Choroid plexus epithelial cell (primary cell): Measurements from ENCODE around the gene SFMBT2.
A peak's percentile ranks its signal among the peaks of the same experiment; 100 is the strongest.

Experiments used
- DNase-seq: peaks from one replicate; pipeline ENCODE4 v3.0.0-alpha.2; 2010; ENCODE audit warnings: low read depth
- H3K4me3 ChIP-seq: 2 replicates; pipeline ENCODE4 v1.5.1; 2011; ENCODE audit warnings: low read depth, mild to moderate bottlenecking, control low read depth, low read length, moderate library complexity
- TF ChIP-seq, protein P1 (sequence below): conservative IDR thresholded peaks from 2 replicates; pipeline ENCODE4 v1.5.1; 2011; ENCODE audit warnings: low read depth, mild to moderate bottlenecking, control low read depth, inconsistent platforms, low read length, moderate library complexity

SFMBT2 gene

DNA sequence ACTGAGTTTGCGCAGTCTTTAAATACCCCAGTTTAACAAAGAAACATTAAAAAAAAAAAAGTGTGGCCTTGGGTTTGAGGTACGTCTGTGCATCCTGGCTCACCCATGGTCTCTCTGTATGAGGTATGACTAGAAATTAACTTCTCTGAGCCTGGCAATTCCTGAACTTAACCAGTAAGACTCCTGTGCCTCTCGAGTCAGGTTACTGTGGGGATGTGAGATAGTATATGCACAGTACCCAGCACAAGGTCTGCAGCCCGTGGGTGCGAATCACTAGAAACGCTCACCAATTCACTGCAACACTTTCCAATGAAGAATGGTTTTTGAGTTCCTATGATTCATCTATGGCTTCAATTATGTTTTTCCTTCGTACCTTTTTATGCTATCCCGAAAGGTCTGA, 149.9 kb downstream of the SFMBT2 start:
- no peak for DNase-seq
- TF ChIP-seq, protein P1, sequence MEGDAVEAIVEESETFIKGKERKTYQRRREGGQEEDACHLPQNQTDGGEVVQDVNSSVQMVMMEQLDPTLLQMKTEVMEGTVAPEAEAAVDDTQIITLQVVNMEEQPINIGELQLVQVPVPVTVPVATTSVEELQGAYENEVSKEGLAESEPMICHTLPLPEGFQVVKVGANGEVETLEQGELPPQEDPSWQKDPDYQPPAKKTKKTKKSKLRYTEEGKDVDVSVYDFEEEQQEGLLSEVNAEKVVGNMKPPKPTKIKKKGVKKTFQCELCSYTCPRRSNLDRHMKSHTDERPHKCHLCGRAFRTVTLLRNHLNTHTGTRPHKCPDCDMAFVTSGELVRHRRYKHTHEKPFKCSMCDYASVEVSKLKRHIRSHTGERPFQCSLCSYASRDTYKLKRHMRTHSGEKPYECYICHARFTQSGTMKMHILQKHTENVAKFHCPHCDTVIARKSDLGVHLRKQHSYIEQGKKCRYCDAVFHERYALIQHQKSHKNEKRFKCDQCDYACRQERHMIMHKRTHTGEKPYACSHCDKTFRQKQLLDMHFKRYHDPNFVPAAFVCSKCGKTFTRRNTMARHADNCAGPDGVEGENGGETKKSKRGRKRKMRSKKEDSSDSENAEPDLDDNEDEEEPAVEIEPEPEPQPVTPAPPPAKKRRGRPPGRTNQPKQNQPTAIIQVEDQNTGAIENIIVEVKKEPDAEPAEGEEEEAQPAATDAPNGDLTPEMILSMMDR = no peak
- no peak overlapping the region for H3K4me3 ChIP-seq

DNA sequence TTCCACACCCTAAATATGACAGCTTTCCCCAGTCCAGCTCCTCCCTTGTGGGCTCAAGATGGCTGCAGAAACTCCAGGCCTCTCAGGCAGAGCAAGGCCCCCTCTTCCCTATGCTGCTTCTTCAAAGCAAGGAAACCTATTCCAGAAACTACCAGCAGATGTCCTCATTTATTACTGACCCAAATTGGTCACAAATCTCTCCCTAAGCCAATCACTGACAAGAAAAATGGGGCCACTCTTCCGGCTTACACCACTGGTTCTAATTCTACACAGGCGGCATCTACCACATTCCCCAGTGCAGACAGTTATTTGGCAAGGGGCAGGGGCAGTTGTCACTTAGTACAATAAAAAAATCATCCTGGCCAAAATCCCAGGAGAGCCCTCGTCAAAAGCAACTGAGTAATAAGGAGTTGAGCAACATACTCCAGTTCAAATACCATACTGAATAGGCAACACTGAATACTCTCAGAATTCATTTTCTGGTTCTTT, 150.4 kb downstream of the SFMBT2 start:
- TF ChIP-seq, protein P1 = peak; percentile 63
- no peak overlapping the region for H3K4me3 ChIP-seq
- DNase-seq = peak; percentile 82

DNA sequence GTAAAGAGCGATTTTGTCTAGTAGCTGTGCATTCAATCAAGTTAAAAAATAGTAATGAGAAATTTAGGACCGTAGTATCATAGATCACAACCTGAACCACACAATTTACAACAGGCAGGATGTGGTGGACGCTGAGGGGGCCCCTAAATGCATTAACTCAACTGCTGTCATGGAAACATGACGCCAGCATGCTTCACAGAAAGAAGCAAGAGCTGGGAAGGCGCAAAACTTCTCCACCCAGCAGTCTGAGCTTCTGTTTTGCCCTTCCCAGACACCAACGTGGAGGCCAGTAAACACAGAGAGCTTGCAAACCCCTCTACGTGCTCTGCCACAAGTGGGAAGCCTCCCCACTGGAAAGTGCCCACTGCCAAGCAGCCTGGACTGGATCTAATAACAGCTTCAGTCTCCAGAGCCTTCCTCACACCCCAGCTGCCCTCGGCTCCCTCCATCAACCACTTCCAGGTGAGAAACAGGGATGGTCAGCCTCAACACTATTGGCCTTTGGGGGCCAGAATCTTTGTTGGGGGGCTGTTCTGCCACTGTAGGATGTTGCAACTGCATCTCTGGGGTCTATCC, 151.8 kb downstream of the SFMBT2 start:
- DNase-seq = no peak
- TF ChIP-seq, protein P1 = no peak
- no peak overlapping the region for H3K4me3 ChIP-seq

DNA sequence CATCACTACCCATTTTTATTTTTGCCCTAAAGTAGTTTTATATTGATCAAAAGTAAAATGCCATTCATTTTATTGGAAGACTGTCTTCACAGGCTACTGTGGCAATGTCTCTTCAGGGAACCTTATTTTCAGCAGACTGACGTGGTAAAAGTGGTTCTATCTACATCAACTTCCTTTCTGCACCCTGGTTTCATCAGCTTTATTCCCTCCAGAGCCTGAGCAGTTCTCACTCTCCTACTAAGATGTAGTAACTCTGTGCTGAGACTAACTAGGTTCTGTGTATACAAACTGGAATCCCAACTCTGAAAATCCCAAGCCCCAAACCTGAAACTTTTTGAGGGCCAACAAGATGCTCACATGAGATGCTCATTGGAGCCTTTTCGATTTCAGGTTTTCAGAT, 155.3 kb downstream of the SFMBT2 start:
- DNase-seq = no peak
- no peak overlapping the region for H3K4me3 ChIP-seq
- TF ChIP-seq, protein P1 = no peak

DNA sequence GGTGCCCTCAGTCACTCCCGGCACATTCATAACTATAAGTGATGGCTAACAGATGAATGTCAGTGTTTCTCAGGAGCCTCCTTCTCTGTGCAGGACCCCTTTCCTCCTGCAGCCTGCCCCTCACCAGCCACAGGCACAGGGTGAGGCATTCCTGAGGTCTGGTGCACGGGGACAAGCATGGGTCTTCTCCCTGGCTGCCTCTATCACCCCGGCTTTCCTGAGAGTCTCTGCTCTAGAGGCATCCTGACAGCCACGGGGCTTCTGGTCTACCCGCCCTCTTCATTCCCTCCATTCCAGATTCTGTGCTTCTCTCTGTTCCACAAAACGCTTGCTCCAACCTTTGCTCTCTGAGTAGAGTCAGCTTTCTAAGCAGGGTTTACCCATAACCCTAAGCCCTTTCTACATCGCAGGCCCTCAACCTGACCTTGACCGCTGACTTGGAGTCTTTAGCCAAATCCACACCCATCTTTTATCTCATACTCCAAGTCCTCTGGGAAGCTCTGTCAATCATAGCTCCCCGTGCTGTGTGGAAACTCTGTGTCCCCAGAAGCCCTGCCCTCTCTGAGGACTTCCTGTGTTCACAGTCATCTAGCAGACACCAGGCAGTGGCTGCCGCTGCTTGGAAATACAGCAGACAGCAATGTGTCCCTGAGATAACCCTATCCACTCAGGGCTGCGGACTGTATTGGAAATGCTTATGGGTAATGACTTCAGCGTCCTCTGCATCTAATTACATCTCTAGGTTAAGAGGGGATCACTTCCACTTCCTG, 159.0 kb downstream of the SFMBT2 start:
- no peak for DNase-seq
- H3K4me3 ChIP-seq = no peak overlapping the region
- TF ChIP-seq, protein P1 = no peak

DNA sequence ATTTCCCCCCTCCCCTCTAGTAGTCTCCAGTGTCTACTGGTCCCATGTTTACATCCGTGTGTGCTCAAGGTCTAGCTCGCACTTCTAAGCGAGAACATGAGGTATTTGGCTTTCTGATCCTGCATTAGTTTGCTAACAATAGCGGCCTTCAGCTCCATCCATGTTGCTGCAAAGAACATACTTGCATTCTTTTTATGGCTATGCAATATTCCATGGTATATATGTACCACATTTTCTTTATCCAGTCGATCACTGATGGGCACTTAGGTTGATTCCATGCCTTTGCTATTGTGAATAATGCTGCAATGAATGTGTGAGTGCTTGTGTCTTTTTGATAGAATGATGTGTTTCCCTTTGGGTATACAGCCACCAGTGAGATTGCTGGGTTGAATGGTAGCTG, 160.6 kb downstream of the SFMBT2 start:
- DNase-seq = no peak
- TF ChIP-seq, protein P1 = no peak
- no peak overlapping the region for H3K4me3 ChIP-seq
